ENCODE measurements around the gene MED23. TPM values are rescaled to one million over a fixed set of nuclear protein-coding genes. Genes with fewer than 3 reads are reported as not detected.

The MED23 gene
- total RNA-seq, 1 experiment from 2014 or later = 19.1 TPM

DNA sequence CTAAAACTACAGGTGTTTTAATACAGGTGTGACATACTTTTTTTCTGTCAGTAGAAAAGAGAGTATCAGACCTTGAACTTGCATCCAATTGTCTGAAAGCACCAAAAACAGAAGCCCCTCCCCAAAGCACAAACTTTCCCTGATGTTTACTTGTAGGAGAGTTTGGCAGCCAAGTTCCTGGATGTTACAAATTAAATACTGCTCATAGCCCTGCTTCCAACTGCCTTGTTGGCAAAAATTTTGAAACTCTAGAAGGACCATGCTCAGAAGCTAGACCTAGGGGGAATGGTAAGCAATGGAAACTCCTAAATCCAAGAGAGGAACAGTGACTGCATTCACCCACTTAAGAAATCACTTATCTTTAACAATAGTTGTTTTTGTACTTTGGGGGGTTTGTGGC, 72.0 kb downstream of the MED23 start:
- BruUV-seq (replicated peaks) = no TSS peak
- no peaks in the 10 kb centered on the region for H3K36me3 Mint-ChIP-seq (ENCODE audit: insufficient read depth, unreplicated experiment)
- H3K27me3 Mint-ChIP-seq (ENCODE audit: insufficient read depth, unreplicated experiment) = no peaks in the 10 kb centered on the region

DNA sequence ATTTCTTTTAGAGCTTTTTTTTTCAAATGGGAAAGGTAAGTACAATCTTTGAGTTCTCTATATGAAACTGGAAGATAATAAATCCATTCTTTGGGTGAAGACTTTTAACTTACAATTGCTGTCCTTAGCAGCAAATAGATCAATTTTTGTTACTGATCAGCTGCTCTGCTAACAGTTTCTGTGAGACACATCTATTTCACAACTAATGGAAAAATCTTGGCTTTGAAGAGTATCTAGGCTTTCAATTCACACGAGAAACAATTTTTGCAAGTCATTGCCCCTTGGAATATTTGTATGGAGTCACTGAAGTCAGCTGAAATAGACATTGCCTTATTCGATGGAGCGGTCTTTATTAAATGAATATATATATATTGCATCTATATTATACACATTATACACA, 75.5 kb downstream of the MED23 start:
- Histone ChIP-seq H3K27me3 (replicated peaks; ENCODE audit: control insufficient read depth, insufficient read depth, low read length) (no peaks in the 10 kb centered on the region), H3K4me3 (ENCODE audit: low read depth, low read length) (no peak overlapping the region), H3K9me3 (no peaks in the 10 kb centered on the region), H3K36me3 (ENCODE audit: control insufficient read depth, insufficient read depth, low read length) (no peaks in the 10 kb centered on the region), H3K4me1 (no peaks in the 10 kb centered on the region)
- Mint-ChIP-seq H3K4me1 (ENCODE audit: low read depth, unreplicated experiment) (no peaks in the 10 kb centered on the region), H3K27me3 (ENCODE audit: insufficient read depth, unreplicated experiment) (no peaks in the 10 kb centered on the region), H3K4me3 (ENCODE audit: unreplicated experiment) (no peak overlapping the region), H3K36me3 (ENCODE audit: insufficient read depth, unreplicated experiment) (no peaks in the 10 kb centered on the region), H3K27ac (ENCODE audit: unreplicated experiment) (no peak overlapping the region), H3K9me3 (ENCODE audit: unreplicated experiment) (no peaks in the 10 kb centered on the region)
- TF ChIP-seq, protein P1, sequence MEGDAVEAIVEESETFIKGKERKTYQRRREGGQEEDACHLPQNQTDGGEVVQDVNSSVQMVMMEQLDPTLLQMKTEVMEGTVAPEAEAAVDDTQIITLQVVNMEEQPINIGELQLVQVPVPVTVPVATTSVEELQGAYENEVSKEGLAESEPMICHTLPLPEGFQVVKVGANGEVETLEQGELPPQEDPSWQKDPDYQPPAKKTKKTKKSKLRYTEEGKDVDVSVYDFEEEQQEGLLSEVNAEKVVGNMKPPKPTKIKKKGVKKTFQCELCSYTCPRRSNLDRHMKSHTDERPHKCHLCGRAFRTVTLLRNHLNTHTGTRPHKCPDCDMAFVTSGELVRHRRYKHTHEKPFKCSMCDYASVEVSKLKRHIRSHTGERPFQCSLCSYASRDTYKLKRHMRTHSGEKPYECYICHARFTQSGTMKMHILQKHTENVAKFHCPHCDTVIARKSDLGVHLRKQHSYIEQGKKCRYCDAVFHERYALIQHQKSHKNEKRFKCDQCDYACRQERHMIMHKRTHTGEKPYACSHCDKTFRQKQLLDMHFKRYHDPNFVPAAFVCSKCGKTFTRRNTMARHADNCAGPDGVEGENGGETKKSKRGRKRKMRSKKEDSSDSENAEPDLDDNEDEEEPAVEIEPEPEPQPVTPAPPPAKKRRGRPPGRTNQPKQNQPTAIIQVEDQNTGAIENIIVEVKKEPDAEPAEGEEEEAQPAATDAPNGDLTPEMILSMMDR (IDR thresholded peaks at IDR 0.05; ENCODE audit: insufficient read depth in 1 of 2, low read depth in 1 of 2, low read length in 1 of 2, severe bottlenecking in 1 of 2, unreplicated experiment in 1 of 2) = no peak
- no peak for DNase-seq
- CTCF ChIA-PET = no interaction called here
- BruUV-seq (replicated peaks) = no TSS peak
- intact Hi-C loops (cut with micrococcal nuclease; ENCODE audit: unreplicated experiment) = no loop called here
- POLR2A ChIA-PET = no interaction called here

More for the DNA sequence above, 72.0 kb downstream of the MED23 start:
- no peak for DNase-seq
- intact Hi-C loops (cut with micrococcal nuclease; ENCODE audit: unreplicated experiment) = no loop called here
- H3K27ac Mint-ChIP-seq (ENCODE audit: unreplicated experiment) = no peak overlapping the region
- Histone ChIP-seq H3K9me3 (no peaks in the 10 kb centered on the region), H3K27me3 (replicated peaks; ENCODE audit: control insufficient read depth, insufficient read depth, low read length) (no peaks in the 10 kb centered on the region), H3K36me3 (ENCODE audit: control insufficient read depth, insufficient read depth, low read length) (no peaks in the 10 kb centered on the region), H3K4me3 (ENCODE audit: low read depth, low read length) (no peak overlapping the region), H3K4me1 (no peaks in the 10 kb centered on the region)
- ChIA-PET POLR2A (no interaction called here), CTCF (no interaction called here)
- no peaks in the 10 kb centered on the region for H3K9me3 Mint-ChIP-seq (ENCODE audit: unreplicated experiment)
- H3K4me3 Mint-ChIP-seq (ENCODE audit: unreplicated experiment) = no peak overlapping the region
- TF ChIP-seq, protein P1 (IDR thresholded peaks at IDR 0.05; ENCODE audit: insufficient read depth in 1 of 2, low read depth in 1 of 2, low read length in 1 of 2, severe bottlenecking in 1 of 2, unreplicated experiment in 1 of 2) = no peak
- no peaks in the 10 kb centered on the region for H3K4me1 Mint-ChIP-seq (ENCODE audit: low read depth, unreplicated experiment)

DNA sequence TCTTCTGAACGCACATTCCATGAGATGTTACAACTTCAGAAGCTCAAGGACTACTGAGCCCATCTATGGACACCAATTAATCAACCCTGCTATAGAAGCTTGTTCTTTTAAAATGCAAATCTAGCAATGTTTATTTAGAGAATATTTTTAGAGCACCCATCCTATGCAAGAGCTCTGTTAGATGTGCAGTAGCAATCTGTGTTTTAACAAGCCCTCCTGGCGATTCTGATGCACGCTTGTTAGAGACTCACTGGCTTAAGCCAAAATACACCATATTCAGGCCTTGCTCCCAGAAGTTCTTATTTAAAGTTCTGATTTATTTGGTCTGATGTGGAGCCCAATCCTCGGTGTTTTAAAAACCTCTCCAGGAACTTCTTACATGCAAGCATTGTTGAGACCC, 76.1 kb downstream of the MED23 start:
- intact Hi-C loops (cut with micrococcal nuclease; ENCODE audit: unreplicated experiment) = no loop called here
- no TSS peak for BruUV-seq (replicated peaks)
- no peaks in the 10 kb centered on the region for H3K36me3 Mint-ChIP-seq (ENCODE audit: insufficient read depth, unreplicated experiment)
- H3K27ac Mint-ChIP-seq (ENCODE audit: unreplicated experiment) = no peak overlapping the region
- no peaks in the 10 kb centered on the region for H3K4me1 Mint-ChIP-seq (ENCODE audit: low read depth, unreplicated experiment)
- H3K4me3 Mint-ChIP-seq (ENCODE audit: unreplicated experiment) = no peak overlapping the region
- H3K27me3 Mint-ChIP-seq (ENCODE audit: insufficient read depth, unreplicated experiment) = no peaks in the 10 kb centered on the region
- no peaks in the 10 kb centered on the region for H3K9me3 Mint-ChIP-seq (ENCODE audit: unreplicated experiment)
- ChIA-PET POLR2A (no interaction called here), CTCF (no interaction called here)
- no peaks in the 10 kb centered on the region for H3K27me3 ChIP-seq (replicated peaks; ENCODE audit: control insufficient read depth, insufficient read depth, low read length)
- H3K9me3 ChIP-seq = no peaks in the 10 kb centered on the region
- DNase-seq = no peak
- TF ChIP-seq, protein P1 (IDR thresholded peaks at IDR 0.05; ENCODE audit: insufficient read depth in 1 of 2, low read depth in 1 of 2, low read length in 1 of 2, severe bottlenecking in 1 of 2, unreplicated experiment in 1 of 2) = no peak
- no peaks in the 10 kb centered on the region for H3K36me3 ChIP-seq (ENCODE audit: control insufficient read depth, insufficient read depth, low read length)
- H3K4me3 ChIP-seq (ENCODE audit: low read depth, low read length) = no peak overlapping the region
- H3K4me1 ChIP-seq = no peaks in the 10 kb centered on the region
